Measurements from ENCODE around the gene SLC66A1.

Gene SLC66A1

DNA sequence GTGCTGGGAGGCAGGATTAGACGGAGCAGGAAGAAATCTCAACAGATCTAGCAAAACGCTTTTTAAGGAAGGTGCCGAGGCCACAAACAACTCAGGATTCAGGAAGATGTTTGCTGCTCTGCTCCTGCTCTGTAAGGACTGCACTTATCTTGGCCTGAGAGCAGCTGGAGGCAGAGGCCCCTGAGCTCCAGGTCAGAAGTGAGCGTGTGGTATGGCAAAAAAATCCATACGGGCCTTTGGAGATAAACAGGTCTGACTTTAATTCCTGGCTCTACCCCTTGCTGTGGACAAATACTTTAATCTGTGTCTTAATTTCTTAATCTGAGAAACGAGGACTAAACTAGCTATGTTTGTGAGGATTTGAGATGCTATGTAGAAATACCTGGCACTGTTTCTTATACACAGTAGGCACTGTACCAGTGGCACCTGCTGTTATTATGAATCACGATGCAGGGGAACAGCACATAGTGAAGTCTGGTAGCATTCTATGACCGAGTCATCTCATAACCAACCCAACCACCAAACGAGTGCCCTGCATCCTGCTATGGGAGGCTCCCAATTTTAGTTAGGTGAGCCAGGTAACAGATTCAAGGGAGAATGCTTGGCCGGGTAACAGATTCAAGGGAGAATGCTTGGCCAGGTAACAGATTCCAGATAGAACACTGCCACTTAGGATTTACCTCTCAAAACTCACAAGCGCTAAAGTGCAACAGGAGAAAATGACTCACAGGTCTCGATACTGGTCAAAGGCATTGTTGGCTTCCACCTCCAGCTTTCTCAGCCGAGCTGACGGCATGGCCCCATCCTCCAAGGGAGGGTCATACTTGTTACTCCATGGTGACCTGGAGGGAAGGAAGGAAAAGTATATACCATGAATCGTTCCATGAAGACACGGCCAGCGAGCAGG is 65.9 kb downstream of the SLC66A1 start:
- no peak for DNase-seq (ENCODE audit: low spot score)
